Prostate gland (tissue), 2 donors: Measurements from ENCODE around the gene AP4S1. TPM values are rescaled to one million over a fixed set of nuclear protein-coding genes. Genes with fewer than 3 reads are reported as not detected.

ENCODE experiments used
- DNase-seq: peaks from one replicate; pipeline ENCODE4 v3.0.0-alpha.2; 2019; ENCODE audit warnings: low spot score
- H3K27ac ChIP-seq, 2 donors: fragments of 200-600 bp; sonication (generic); 2 replicates each; pipeline ENCODE4 v1.5.1; 2017 to 2019
- H3K27me3 ChIP-seq: fragments of 200-600 bp; sonication (generic); replicated peaks from 2 replicates; pipeline ENCODE4 v1.5.1; 2019; ENCODE audit not compliant: insufficient read depth
- H3K36me3 ChIP-seq, 2 donors: fragments of 200-600 bp; sonication (generic); 1 replicate in 1 of 2; 2 replicates in 1 of 2; pipeline versions ENCODE4 v1.5.1 to v1.8.1; 2017 to 2019
- H3K4me1 ChIP-seq: fragments of 200-600 bp; sonication (generic); replicated peaks from 2 replicates; pipeline ENCODE4 v1.5.1; 2019
- H3K4me3 ChIP-seq, 2 donors: fragments of 200-600 bp; sonication (generic); 2 replicates each; pipeline ENCODE4 v1.5.1; 2017 to 2019
- H3K9me3 ChIP-seq: fragments of 200-600 bp; sonication (generic); 2 replicates; pipeline ENCODE4 v1.5.1; 2017
- CTCF ChIP-seq, 4 experiments: fragments of 200-600 bp in 2 of 4; fragments of 450-650 bp in 2 of 4; sonication (generic) in 2 of 4; IDR thresholded peaks; 1 replicate in 3 of 4; 2 replicates in 1 of 4; pipeline ENCODE4 v1.5.1; 2016 to 2019; ENCODE audit warnings: antibody characterized with exemption in 4 of 4, mild to moderate bottlenecking in 2 of 4, moderate library complexity in 2 of 4
- POLR2A ChIP-seq: fragments of 450-650 bp; IDR thresholded peaks from one replicate; pipeline ENCODE4 v1.6.1; 2016; ENCODE audit warnings: antibody characterized with exemption, mild to moderate bottlenecking
- POLR2AphosphoS5 ChIP-seq: sonication (generic); formaldehyde crosslinking; IDR thresholded peaks from one replicate; pipeline ENCODE4 v1.6.1; 2017; ENCODE audit warnings: antibody characterized with exemption
- whole genome bisulfite sequencing: methylation state at CpG from one replicate; pipeline ENCODE4 v1.1.5; 2018; 5-methylcytosine and 5-hydroxymethylcytosine counted together
- intact Hi-C: fragments of 100-400 bp; cut with DNase I; formaldehyde crosslinking; loops from one replicate; pipeline ENCODE4 v1.14.2; 2022
- total RNA-seq, 2 donors: library from RNA; depleted of rRNA; stranded (reverse); fragments of >200 nt; gene quantifications; one replicate each; pipeline ENCODE4 v1.1.0, GENCODE V29; 2016

AP4S1 gene
- total RNA-seq, 2 donors from 2014 or later = 6.1 to 9.8 TPM

DNA sequence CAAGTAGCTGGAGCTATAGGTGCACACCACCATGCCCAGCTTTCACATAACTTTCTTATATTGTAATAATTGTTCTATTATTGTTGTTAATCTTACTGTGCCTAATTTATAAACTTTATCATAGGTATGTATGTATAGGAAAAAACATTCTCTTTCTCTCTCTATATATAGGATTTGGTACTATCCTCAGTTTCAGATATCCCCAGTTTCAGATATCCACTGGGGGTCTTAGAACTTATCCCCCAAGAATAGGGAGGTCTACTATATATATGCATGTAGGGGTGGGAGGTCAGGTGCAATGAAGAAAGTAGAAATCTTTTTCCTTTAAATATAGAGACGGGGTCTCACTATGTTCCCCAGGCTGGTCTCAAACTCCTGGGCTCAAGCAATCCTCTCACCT is 71.6 kb downstream of the AP4S1 start:
- Histone ChIP-seq H3K4me1 (peaks cover 4% of the 10 kb centered on the region), H3K36me3 (peaks cover 2 to 7% of the 10 kb centered on the region in 2 donors), H3K27me3 (no peaks in the 10 kb centered on the region), H3K4me3 (no peak overlapping the region), H3K27ac (no peak overlapping the region), H3K9me3 (no peaks in the 10 kb centered on the region)
- no peak for TF ChIP-seq POLR2A
- TF ChIP-seq CTCF (IDR thresholded peaks at IDR 0.05) = no peak
- 94% methylated on average over 1 of the region's 1 CpG for WGBS
- no peak for DNase-seq
- intact Hi-C loops = no loop called here

- H3K4me1 ChIP-seq = no peaks in the 10 kb centered on the region
- H3K4me3 ChIP-seq = no peak overlapping the region
- TF ChIP-seq POLR2A (no peak), CTCF (IDR thresholded peaks at IDR 0.05) (no peak), POLR2AphosphoS5 (no peak)
- peaks cover 0 to 3% of the 10 kb centered on the region in 2 donors for H3K36me3 ChIP-seq
- no peaks in the 10 kb centered on the region for H3K27me3 ChIP-seq
- no peak for DNase-seq
- intact Hi-C loops = loop anchor here (10.0 kb wide), 1 partner anchor 248 kb away; no protein-coding TSS in a partner anchor
- 78% methylated on average over 3 of the region's 3 CpGs for WGBS
- no peak overlapping the region for H3K27ac ChIP-seq
- no peaks in the 10 kb centered on the region for H3K9me3 ChIP-seq
These were observed 81.3 kb downstream of the AP4S1 start for GRCh38 chr14:31106768-31107167.

DNA sequence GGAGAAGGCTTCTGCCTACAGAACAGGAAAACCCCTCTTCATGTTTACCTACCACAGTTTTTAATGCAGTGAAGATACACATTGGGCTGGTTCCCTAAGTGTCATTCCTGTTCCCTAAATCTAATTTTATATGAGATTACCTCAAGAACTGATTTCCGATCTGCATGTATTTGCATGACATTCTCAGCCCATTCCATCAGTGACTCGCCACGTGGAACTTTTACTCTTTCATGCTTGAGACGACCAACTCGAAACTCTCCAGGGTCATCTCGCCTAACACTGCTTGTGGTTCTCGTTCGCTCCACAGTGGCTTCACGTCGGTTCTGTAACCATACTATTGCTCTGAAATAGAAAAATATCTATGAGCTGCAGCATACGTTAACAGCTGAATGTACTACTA is 83.8 kb downstream of the AP4S1 start:
- peaks cover 0 to 10% of the 10 kb centered on the region in 2 donors for H3K36me3 ChIP-seq
- DNase-seq = no peak
- intact Hi-C loops = loop anchor here (10.0 kb wide), 1 partner anchor 246 kb away; no protein-coding TSS in a partner anchor
- 93% methylated on average over 11 of the region's 11 CpGs for WGBS
- no peak overlapping the region for H3K4me3 ChIP-seq
- H3K4me1 ChIP-seq = no peaks in the 10 kb centered on the region
- no peak for TF ChIP-seq POLR2A
- TF ChIP-seq CTCF (IDR thresholded peaks at IDR 0.05) = no peak
- TF ChIP-seq POLR2AphosphoS5 = no peak
- H3K9me3 ChIP-seq = no peaks in the 10 kb centered on the region
- no peak overlapping the region for H3K27ac ChIP-seq
- H3K27me3 ChIP-seq = no peaks in the 10 kb centered on the region

- Histone ChIP-seq H3K9me3 (no peaks in the 10 kb centered on the region), H3K36me3 (peaks cover 0 to 10% of the 10 kb centered on the region in 2 donors), H3K27ac (no peak overlapping the region), H3K4me3 (no peak overlapping the region), H3K27me3 (no peaks in the 10 kb centered on the region), H3K4me1 (no peaks in the 10 kb centered on the region)
- whole genome bisulfite sequencing = 94% methylated on average over 2 of the region's 2 CpGs
- TF ChIP-seq CTCF (IDR thresholded peaks at IDR 0.05) (no peak), POLR2AphosphoS5 (no peak), POLR2A (no peak)
- intact Hi-C loops = no loop called here
- DNase-seq = no peak
These were observed 85.4 kb downstream of the AP4S1 start for GRCh38 chr14:31110872-31111271.

- Histone ChIP-seq H3K27ac (no peak overlapping the region), H3K27me3 (no peaks in the 10 kb centered on the region), H3K9me3 (no peaks in the 10 kb centered on the region), H3K4me1 (no peaks in the 10 kb centered on the region), H3K4me3 (no peak overlapping the region), H3K36me3 (peaks cover 0 to 10% of the 10 kb centered on the region in 2 donors)
- intact Hi-C loops = no loop called here
- 95% methylated on average over 3 of the region's 3 CpGs for WGBS
- TF ChIP-seq POLR2A (no peak), POLR2AphosphoS5 (no peak), CTCF (IDR thresholded peaks at IDR 0.05) (no peak)
- no peak for DNase-seq
These were observed 88.3 kb downstream of the AP4S1 start for GRCh38 chr14:31113794-31114193.
